Transverse colon (tissue), 4 donors: ENCODE data around the gene NCKIPSD. TPM values are rescaled to one million over a fixed set of nuclear protein-coding genes. Genes with fewer than 3 reads are reported as not detected.

Experiments used
- DNase-seq: peaks from one replicate; pipeline ENCODE4 v3.0.0-alpha.2; 2019
- H3K27ac ChIP-seq, 4 donors: fragments of 200-600 bp; sonication (generic); 2 replicates each; pipeline ENCODE4 v1.5.1; 2016 to 2018; ENCODE audit warnings: inconsistent platforms in 4 of 4
- H3K27me3 ChIP-seq: fragments of 200-600 bp; sonication (generic); 2 replicates; pipeline ENCODE4 v1.5.1; 2017; ENCODE audit warnings: inconsistent platforms
- H3K36me3 ChIP-seq, 4 donors: fragments of 200-600 bp; sonication (generic); 2 replicates each; pipeline ENCODE4 v1.5.1; 2017 to 2019; ENCODE audit warnings: inconsistent platforms in 4 of 4
- H3K4me1 ChIP-seq, 4 donors: fragments of 200-600 bp; sonication (generic); 2 replicates each; pipeline ENCODE4 v1.5.1; 2017 to 2020; ENCODE audit warnings: inconsistent platforms in 4 of 4
- H3K4me3 ChIP-seq, 4 donors: fragments of 200-600 bp; sonication (generic); 1 replicate in 1 of 4; 2 replicates in 3 of 4; pipeline versions ENCODE4 v1.5.1 to v1.6.1; 2017 to 2019; ENCODE audit warnings: inconsistent platforms in 4 of 4
- H3K9me3 ChIP-seq, 2 donors: fragments of 200-600 bp; sonication (generic); 2 replicates each; pipeline ENCODE4 v1.5.1; 2017 to 2019; ENCODE audit warnings: inconsistent platforms in 2 of 2
- EP300 ChIP-seq: sonication (generic); formaldehyde crosslinking; IDR thresholded peaks from one replicate; pipeline ENCODE4 v1.6.1; 2017; ENCODE audit warnings: antibody characterized with exemption, low read depth
- POLR2A ChIP-seq: fragments of 450-650 bp; IDR thresholded peaks from one replicate; pipeline ENCODE4 v1.6.1; 2016; ENCODE audit warnings: antibody characterized with exemption, mild to moderate bottlenecking, moderate library complexity
- POLR2AphosphoS5 ChIP-seq, 3 donors: sonication (generic); formaldehyde crosslinking; IDR thresholded peaks; one replicate each; pipeline ENCODE4 v1.6.1; 2016; ENCODE audit warnings: antibody characterized with exemption in 3 of 3
- WGBS, 2 donors: methylation state at CpG; one replicate each; pipeline ENCODE4 v1.1.5; 2018; ENCODE audit warnings: low coverage in 1 of 2; 5-methylcytosine and 5-hydroxymethylcytosine counted together
- in situ Hi-C, 4 donors: fragments of 200-750 bp; cut with MboI; loops; one replicate each; pipeline versions ENCODE4 v1.15.0 to v1.15.1; 2017; ENCODE audit warnings: low sequenced_read_pairs in 3 of 4, low pct_ligation_motif_present in 1 of 4, low pct_unique_long_range_greater_than_20kb in 1 of 4
- intact Hi-C: fragments of 100-400 bp; cut with DNase I; formaldehyde crosslinking; loops from one replicate; pipeline ENCODE4 v1.15.1; 2023; ENCODE audit warnings: low total_unique reads
- total RNA-seq, 4 donors: library from RNA; depleted of rRNA; stranded (reverse); fragments of >200 nt; gene quantifications; one replicate each; pipeline ENCODE4 v1.1.0, GENCODE V29; 2016
- TF ChIP-seq, protein P1 (sequence below), 5 experiments: fragments of 200-600 bp in 3 of 5; fragments of 450-650 bp in 2 of 5; sonication (generic) in 3 of 5; IDR thresholded peaks; 1 replicate in 2 of 5; 2 replicates in 3 of 5; pipeline ENCODE4 v1.5.1; 2016 to 2017; ENCODE audit warnings: antibody characterized with exemption in 5 of 5, inconsistent platforms in 3 of 5, mild to moderate bottlenecking in 2 of 5, moderate library complexity in 1 of 5

The NCKIPSD gene
- total RNA-seq, 4 donors from 2014 or later = 42.3 to 74.6 (median 49.2) TPM

DNA sequence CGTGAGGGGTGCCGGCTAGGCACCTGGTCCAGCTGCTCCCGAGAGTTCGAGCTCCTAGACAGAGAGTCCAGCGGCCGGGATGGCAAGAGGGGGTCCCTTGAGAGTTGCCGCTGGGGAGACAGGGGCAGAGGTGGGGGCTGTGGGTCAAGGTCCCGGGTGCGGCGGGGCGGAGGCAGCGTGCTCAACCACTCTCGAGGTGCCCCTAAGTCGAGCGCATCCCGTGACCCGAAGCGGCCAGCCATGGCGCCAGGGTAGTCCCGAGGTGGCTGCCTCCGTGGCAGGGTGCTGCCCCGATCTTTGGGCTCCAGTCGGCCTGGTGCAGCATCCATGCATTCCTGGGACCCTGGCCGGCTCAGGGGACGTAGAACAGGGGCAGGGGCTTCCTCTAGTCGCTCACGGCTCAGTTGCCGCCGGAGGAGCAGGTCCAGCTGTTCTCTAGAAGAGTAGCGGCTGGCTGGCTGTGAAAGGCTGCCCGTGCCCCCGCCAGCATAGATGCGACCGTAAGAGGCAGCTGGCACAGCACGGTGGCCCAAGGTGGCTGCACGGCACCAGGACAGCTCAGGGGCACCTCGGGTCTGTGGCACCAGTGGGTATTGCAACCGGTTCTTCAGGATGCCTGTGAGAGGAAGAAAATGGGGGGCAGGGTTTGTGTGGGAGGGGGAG is 45.6 kb downstream of the NCKIPSD start:
- Histone ChIP-seq H3K4me3 (no peak overlapping the region), H3K27ac (no peak overlapping the region), H3K4me1 (peaks cover 8 to 13% (median 9%) of the 10 kb centered on the region in 4 donors), H3K9me3 (no peaks in the 10 kb centered on the region), H3K36me3 (no peaks in the 10 kb centered on the region), H3K27me3 (no peaks in the 10 kb centered on the region)
- DNase-seq = no peak
- WGBS, 2 donors = 89% methylated on average over 30 of the region's 38 CpGs; no CpG with 5 or more reads in 1 of the 2 donors
- intact Hi-C loops (no loop called here), in situ Hi-C loops (no loop called here)
- TF ChIP-seq POLR2AphosphoS5 (IDR thresholded peaks at IDR 0.05) (no peak), POLR2A (no peak), EP300 (no peak)
- TF ChIP-seq, protein P1, sequence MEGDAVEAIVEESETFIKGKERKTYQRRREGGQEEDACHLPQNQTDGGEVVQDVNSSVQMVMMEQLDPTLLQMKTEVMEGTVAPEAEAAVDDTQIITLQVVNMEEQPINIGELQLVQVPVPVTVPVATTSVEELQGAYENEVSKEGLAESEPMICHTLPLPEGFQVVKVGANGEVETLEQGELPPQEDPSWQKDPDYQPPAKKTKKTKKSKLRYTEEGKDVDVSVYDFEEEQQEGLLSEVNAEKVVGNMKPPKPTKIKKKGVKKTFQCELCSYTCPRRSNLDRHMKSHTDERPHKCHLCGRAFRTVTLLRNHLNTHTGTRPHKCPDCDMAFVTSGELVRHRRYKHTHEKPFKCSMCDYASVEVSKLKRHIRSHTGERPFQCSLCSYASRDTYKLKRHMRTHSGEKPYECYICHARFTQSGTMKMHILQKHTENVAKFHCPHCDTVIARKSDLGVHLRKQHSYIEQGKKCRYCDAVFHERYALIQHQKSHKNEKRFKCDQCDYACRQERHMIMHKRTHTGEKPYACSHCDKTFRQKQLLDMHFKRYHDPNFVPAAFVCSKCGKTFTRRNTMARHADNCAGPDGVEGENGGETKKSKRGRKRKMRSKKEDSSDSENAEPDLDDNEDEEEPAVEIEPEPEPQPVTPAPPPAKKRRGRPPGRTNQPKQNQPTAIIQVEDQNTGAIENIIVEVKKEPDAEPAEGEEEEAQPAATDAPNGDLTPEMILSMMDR (IDR thresholded peaks at IDR 0.05) = no peak

DNA sequence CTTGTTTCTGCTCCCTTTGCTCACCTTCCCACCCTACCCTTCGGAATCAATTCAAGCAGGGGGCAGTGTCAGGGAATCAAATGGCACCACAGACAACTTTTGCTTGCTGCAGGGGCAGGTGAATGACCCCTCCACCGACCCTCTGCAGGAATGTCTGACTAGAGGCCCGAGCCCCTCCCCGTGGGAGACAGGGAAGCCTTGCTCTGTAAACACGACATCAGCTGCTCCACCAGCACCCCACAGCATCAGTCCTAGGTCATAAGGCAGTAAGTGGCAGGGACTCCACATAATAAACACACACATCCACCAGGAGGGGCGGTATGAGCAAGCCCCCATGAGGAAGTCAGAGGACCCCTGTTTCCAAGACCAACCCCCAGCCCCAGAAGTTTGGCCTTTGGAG is 48.4 kb downstream of the NCKIPSD start:
- Histone ChIP-seq H3K36me3 (no peaks in the 10 kb centered on the region), H3K4me3 (no peak overlapping the region), H3K27ac (no peak overlapping the region), H3K27me3 (no peaks in the 10 kb centered on the region), H3K4me1 (peaks cover 15 to 23% (median 20%) of the 10 kb centered on the region in 4 donors), H3K9me3 (no peaks in the 10 kb centered on the region)
- in situ Hi-C loops (no loop called here), intact Hi-C loops (no loop called here)
- 60% methylated on average over 6 of the region's 6 CpGs; no CpG with 5 or more reads in 1 of the 2 donors for WGBS, 2 donors
- TF ChIP-seq POLR2A (no peak), EP300 (no peak), POLR2AphosphoS5 (IDR thresholded peaks at IDR 0.05) (no peak)
- TF ChIP-seq, protein P1 (IDR thresholded peaks at IDR 0.05) = no peak
- no peak for DNase-seq

DNA sequence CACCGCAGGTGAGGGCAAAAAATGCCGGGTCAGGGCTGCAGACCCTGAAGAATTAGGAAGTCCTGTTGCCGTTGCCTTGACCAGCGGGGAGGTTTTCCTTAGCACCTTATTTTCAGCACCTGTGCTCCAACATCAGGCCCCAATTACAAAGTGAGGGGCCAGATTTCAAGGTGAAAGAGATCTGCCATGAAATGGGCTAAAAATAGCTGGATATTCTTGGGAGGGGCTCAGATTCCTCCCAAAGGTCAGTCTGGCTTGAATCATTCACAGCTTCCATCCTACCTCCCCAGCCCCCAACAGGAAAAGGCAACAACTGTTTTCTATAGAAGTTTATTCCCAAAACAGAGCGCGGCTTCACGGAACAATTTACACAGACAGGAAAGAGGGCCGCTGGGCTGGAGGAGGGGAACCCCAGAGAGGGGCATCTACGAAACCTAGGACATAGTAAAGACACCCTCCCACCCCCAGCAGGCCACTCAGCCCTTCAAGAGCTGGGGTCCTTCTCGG is 49.5 kb downstream of the NCKIPSD start:
- H3K36me3 ChIP-seq = no peaks in the 10 kb centered on the region
- H3K4me1 ChIP-seq = peaks cover 15 to 23% (median 20%) of the 10 kb centered on the region in 4 donors
- WGBS, 2 donors = 46% methylated on average over 10 of the region's 10 CpGs; no CpG with 5 or more reads in 1 of the 2 donors
- TF ChIP-seq POLR2AphosphoS5 (IDR thresholded peaks at IDR 0.05) = no peak
- TF ChIP-seq, protein P1 (IDR thresholded peaks at IDR 0.05) = no peak
- no peak for TF ChIP-seq POLR2A
- TF ChIP-seq EP300 = no peak
- no peak for DNase-seq
- H3K4me3 ChIP-seq = peak overlapping the region; percentile 60 to 96 (median 69)
- in situ Hi-C loops (no loop called here), intact Hi-C loops (no loop called here)
- H3K9me3 ChIP-seq = no peaks in the 10 kb centered on the region
- H3K27ac ChIP-seq = peak overlapping the region; percentile 79 to 95 (median 91)
- no peaks in the 10 kb centered on the region for H3K27me3 ChIP-seq

DNA sequence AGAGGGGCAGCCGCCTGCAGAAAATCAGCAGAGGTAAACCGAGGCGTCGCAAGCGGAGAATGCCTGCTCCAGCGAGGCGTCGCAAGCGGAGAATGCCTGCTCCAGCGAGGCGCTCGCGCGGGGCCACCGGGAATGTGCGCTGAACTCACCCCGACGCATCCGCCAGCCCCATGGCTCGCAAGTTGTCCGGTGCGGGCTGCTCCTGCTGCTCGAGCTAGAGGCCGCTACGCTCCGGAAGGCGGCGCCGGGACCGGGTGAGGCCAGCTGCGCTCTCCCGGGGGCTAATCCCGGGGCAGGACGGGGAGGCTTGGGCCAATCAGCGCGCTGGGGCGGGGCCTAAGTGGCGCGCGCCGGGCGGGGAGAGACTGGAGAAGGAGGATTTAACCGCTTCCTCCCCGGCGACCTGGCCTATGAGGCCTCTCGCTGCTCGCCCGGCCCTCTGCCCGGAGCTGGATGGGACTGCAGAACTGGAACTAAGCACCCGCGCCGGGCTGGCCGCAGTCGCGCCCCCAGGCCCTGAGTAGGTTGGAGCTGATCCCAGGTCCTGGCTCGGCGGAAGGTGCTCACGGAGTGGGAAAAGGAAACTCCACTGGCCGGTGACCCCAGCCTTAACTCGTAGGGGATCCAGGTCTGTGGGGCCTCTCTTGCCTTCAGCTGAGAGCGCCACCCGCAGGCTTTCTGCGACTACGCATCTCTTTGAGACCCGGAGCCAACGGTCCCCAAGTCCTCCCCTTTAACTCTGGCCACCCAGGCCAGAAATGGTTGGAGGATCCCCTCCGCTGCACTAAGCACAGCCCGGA is 50.3 kb downstream of the NCKIPSD start, which contains the start of gene SLC26A6:
TSS of gene SLC26A6 (minus strand) at position 240 of the 800 bp plus-strand sequence. CDS start at position 172, 68 bp downstream.
- H3K9me3 ChIP-seq = no peaks in the 10 kb centered on the region
- H3K36me3 ChIP-seq = peaks cover 0 to 5% (median 0%) of the 10 kb centered on the region in 4 donors
- H3K27me3 ChIP-seq = no peaks in the 10 kb centered on the region
- H3K4me3 ChIP-seq = peak within 1 kb of the TSS; percentile 60 to 96 (median 84)
- peaks cover 15 to 23% (median 20%) of the 10 kb centered on the region in 4 donors for H3K4me1 ChIP-seq
- intact Hi-C loops = no loop called here
- 1% methylated on average over 56 of the region's 68 CpGs; no CpG with 5 or more reads in 1 of the 2 donors for WGBS, 2 donors
- peak; percentile 87 to 93 (median 88) for TF ChIP-seq POLR2AphosphoS5 (IDR thresholded peaks at IDR 0.05)
- no peak for TF ChIP-seq EP300
- TF ChIP-seq, protein P1 (IDR thresholded peaks at IDR 0.05) = peak in 4 of 5 experiments; percentile 42 to 92 (median 70)
- TF ChIP-seq POLR2A = peak; percentile 79
- in situ Hi-C loops = no loop called here
- H3K27ac ChIP-seq = peak within 1 kb of the TSS; percentile 79 to 95 (median 91)
- DNase-seq = peak; percentile 99
